CD4-positive, alpha-beta T cell treated with Interleukin-2 at 100 ng/mL for 4 hours (primary cell): ENCODE data around the gene CEBPG.
A peak's percentile ranks its signal among the peaks of the same experiment; 100 is the strongest.

ENCODE experiments used
- DNase-seq: peaks from one replicate; pipeline ENCODE4 v3.0.0-alpha.2; 2020; ENCODE audit warnings: low spot score

The CEBPG gene

DNA sequence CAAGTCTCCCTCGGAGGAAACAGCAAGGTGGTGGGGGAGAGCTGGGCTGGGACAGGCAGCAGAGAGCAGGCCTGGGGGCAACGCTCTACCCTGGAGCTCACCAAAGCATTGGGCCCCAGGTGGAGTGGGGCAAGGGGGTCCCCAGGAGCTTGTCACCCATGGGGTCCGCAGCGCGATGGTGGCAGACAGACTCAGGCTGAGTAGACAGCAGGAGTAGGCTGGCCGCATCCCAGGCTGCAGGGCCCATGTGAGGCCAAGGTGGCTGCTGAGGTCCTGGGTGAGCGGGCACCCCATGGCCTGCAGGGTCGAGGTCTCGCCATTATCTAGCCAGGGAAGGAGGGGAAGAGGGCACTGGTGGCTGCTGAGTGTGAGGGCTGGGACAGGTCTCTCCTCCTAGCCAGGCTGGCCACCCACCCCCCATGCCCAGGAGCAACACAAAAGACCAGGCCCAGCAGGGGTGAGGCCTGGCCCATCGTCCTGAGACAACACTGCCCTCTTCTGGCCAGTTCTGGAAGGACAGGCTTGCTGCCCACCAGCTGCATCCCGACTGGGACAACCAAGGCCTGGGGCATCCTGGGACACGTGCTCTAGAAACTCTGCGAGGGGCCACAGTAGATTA is 33.1 kb downstream of the CEBPG start:
- peak; percentile 74 for DNase-seq

- no peak for DNase-seq
These were observed 33.6 kb downstream of the CEBPG start for GRCh38 chr19:33407140-33407551.

DNA sequence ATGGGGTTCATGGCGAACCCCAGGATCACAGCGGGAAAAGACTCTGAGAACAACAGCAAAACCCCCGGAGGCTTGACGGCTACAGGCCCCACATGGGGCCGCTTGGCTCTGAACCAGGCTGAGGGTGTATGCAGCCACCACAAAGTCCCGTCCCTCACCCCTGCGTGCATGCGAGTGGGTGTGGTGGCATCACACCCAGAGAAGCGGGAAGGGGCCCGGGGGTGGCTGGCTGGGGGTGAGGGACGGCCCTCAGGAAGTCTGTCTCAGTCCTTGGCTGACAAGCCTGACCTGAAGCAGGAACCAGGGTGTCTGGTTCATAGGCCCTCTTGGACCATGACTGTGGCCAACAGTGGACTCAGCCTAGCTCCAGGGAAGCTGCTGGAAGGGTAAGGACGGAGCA is 34.2 kb downstream of the CEBPG start:
- DNase-seq, result no peak

DNA sequence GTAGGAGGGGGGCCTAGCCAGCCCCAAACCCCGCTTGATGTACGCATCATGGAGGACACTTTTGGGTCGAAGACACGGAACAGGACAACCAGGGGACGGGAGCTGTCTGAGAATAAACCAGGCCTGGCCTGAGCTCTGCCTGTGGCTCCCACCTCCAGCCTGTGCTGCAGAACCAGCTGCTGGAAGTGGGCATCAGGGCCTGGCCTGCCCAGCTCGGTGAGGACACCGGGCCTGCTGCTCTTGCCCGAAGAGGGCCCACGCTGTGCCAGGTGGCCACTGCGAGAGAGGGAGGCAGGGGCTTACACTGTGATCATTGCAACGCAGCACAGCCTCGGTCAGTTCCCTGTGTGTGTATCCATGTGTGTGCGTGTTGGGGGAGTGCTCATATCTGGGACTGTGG is 34.6 kb downstream of the CEBPG start:
- no peak for DNase-seq

DNA sequence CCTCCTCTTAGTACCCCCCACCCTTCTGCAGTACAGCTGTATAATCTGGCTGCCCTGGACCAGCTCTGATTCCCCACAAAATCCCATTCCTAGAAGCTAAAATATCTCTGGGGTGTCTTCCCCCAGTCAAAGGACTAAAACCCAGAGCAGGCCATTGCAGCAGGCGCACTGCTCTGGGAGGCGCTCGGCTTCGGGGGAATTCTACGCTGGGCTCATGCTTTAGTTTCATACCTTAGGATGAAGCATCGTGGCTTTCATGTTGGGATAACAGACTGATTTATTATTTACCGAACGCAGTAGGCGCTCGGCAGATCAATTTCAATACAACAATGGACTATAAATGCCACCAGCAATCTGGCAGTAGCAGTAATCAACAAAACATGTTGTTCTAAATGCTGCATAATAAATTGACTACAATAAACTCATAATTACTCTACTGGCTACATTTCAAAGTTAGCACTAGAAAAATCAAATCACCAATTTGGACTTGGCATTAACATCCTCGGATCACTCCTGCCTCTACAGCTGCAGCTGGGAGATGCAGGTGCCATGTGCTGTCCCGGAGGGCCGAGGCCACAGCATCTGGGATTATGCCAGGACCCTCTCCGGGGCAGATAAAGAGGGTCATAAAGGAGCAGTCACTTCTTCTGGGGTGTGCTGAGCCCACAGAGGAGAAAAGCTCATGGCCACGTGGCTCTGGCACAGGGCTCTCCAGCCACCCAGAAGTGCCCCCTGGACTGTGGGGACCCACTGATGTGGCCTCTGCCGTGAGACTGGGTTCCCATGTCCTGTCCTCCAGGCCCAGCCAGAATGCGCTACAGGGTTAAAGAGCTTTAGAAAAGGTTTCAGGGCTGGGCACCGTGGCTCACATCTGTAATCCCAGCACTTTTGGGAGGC is 35.3 kb downstream of the CEBPG start:
- no peak for DNase-seq

DNA sequence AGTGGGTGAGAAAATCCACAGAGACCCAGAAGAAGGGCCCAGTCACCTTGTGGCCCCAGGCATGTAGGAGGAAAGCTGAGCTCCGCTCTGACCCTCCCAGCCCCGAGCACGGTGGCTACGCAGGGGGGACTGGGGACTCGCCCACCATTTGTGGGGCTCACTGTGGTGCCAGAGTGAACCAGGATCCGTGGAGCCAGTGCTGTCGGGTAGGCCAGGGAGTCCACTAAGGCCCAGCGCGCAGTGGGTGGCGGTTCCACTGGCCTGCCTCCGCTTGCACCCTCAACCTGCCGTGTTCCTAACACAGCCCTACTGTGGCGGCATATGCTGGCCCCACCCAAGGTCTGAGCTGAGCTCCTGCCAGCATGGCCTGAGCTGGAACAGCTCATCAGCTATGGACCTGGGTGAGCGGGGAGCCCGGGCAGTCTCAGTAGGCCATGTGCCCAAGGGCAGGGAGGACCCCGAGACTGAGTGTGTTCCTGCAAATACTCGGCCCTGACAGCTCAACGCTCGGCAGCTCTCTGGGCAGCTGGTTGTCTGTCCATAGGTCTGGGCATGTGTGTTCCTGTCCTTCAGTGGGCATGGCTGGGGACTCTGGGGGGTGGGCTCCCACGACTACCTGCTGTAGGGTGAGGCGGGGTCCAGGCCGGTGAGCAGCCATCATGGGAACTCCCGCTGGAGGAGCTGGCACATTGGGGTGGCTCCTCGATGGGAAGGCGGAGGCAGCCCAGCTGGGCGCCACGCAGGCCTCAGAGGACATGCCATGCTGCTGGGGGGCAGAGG is 36.6 kb downstream of the CEBPG start:
- DNase-seq, result no peak

GRCh38 chr19:33410915-33411401 is 37.4 kb downstream of the CEBPG start:
- no peak for DNase-seq

- DNase-seq, result no peak
These were observed 38.2 kb downstream of the CEBPG start for GRCh38 chr19:33411621-33412180.

GRCh38 chr19:33412601-33413425 is 39.3 kb downstream of the CEBPG start:
- no peak for DNase-seq

DNA sequence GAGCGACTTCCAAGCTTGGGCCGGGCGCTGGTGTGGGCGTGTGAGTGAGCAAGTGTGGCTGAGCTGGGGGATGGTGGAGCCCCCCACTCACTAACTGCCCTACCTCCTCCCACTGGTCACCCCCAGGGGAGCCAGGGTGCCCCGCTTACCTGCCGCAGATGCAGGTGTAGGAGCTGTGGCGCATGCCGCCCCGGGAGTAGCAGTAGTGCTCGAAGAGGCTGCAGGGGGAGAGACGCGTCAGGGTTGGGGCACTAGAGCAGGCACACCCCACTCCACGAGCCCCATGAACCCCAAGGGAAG is 39.9 kb downstream of the CEBPG start:
- DNase-seq, result no peak

DNA sequence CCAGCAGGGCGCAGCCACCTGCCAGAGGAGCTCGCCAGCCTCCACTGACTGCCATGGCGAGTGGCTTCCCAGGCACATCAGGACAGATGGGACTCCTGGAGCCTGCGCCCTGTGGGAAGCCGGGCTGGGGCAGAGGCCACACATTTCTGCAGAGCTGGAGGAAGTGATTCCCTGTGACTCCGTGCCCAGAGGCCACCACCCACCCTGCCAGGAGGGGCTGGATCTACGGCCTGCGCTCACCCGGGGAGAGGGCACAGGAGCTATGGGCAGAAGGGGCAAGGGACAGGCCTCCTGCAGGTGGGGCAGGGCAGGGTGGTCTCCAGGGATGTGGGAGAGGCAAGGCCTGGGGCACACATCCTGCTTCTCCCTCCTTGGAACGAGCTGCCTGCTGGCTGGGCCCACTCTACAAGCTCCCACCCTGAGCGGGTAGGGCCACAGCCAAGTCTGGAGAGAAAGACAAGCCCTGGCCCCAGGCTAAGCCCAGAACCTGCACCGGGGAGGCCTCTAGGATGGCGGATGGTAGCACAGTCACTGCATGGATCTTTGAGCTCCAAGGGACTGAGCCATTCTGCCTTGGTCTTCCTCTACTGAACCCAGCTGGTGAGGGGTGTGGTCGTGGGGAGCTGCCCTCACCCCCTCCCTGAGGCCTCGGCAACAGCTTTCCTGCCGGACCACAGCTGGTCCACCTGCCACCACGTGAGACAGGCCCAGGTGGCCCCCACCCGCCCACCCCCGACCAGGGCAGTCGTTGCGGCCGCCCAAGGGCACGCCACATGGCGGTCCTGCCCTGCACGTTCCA is 40.6 kb downstream of the CEBPG start:
- no peak for DNase-seq

GRCh38 chr19:33414667-33415605 is 41.4 kb downstream of the CEBPG start:
- no peak for DNase-seq

DNA sequence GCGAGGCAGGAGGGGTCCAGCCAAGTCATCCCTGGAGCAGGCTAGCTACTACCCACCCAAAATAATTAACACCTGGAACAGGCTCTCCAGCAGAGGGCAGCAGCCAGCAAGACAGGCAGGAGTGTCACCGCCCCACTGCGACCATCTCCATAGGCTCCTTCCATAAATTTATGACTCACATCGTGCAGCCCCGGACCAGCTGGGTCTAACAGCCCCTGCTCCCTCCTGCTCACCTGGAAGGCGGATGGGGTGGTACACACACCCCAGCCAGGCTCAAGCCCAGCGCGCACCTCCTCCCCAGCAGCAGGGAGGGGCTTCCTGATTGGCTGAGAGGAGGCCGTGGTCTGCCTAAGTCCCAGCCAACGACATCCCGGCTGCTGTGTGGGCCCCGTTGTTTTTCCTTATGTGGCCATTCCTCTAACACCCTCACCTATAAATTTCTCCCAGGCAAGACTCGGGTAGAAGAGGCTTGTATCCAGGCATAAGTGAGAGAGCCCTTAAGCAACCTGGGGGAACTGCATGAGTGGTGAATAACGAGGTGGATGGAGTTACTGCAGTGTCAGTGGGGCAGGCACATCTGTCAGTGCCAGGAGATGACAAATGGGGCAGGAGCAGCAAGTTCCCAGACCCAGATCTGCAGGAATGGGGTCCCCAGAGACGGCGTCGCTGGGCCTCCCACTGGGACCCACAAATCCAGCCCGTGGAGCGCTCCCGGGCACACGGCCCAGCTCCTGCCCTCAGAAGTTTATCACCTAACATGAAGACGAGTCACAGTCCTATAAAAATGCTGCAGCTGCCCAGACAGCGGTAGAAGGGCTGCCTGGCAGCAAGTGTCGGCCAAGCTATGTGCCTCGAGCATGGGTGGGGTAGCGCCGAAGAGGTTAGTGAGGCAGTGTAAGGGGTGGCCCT is 43.1 kb downstream of the CEBPG start:
- peak; percentile 68 for DNase-seq

DNA sequence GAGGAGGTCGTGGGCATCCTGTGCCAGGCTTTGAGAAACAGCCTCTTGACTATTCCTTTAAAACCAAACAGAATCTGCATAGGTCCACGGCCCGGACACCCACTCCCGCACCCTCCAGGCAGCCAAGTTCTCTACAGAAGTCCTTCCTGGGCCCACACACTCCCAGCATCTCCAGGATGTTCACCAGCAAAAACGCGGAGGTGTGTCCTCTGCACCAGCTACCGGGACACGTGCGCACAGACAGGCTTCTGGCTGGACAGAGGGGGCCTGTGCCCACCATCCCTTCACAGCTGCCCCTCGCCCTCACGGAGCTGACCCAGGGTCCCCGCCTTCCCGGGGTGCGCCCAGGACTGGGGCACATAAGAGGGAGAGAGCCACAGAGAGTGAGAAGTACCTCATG is 44.2 kb downstream of the CEBPG start:
- DNase-seq, result no peak

- DNase-seq, result no peak
These were observed 45.0 kb downstream of the CEBPG start for GRCh38 chr19:33418461-33418860.

DNA sequence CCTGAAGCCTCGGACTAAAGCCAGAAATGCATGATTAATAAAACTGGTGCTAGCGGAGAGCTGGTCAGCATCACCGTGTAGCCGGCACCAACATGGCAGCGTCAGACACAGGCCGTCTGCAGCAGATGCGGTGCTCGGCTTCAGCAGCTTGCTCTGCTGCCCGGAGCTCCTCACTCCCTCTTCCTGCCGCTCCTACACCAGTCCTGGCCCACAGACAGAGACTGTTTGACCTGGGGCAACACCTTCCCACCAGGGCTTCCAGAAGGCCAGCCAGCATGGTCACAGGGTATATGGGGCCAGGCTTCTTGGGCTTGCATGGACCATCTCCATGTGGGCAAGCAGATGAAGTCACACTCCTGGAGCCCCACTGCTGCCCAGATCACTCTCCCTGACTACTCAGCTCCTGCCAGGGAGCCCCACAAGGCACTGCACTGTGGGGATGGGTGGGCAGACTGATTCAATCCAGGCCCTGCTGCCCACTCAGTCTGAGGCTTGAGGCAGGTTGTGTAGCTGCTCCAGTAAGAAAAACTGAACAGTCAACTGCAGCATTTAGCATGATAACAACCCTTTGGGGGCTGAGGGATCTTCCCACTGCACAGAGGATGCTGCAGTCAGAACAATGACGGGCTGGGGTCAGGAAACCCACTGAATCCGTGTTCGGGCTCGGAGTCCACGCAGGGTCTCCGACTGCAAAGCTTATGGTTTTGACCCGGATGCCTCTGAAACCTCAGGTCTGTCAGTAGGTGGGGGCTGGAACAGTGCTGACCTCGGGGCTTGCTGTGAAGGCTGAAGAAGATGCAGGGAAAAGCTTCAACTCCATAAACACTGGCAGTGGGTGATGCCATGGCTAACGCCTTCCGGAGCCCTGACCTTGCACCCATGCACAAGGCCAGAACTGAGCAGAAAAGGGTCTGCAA is 45.6 kb downstream of the CEBPG start:
- DNase-seq, result no peak

DNA sequence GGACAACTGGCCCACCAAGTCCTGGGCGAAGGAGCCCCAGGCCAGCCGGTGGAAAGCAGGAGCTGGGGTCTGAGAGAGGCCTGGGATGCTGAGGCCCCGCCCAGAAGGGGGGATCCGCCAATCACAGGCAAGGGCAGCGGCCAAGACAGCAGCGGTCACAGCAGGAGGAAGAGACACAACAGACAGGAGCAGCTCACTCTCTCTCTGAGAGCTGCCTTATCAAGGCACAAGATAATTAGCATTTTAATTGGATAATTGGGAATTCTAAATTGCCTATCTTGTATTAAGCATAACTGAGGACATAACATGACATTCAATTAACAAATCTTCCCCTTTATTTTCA is 46.2 kb downstream of the CEBPG start:
- DNase-seq, result no peak

- DNase-seq, result no peak
These were observed 47.3 kb downstream of the CEBPG start for GRCh38 chr19:33420821-33421220.
